Caco-2 (cell line): ENCODE measurements around the gene C2CD3. TPM values are rescaled to one million over a fixed set of nuclear protein-coding genes. Genes with fewer than 3 reads are reported as not detected.

Experiments
- BruUV-seq: library from RNA; stranded (reverse); fragments of 400-500 nt; replicated peaks from 2 replicates; lab custom pipeline; 2021; lab: Mats Ljungman, UMichigan
- CTCF ChIA-PET: fragments of 300-600 bp; sonication (Branson Sonifier 250); formaldehyde crosslinking; loops from one replicate; lab custom pipeline; 2022; ENCODE audit warnings: antibody characterized with exemption; lab: Charles Lee
- POLR2A ChIA-PET: fragments of 300-600 bp; sonication (Branson Sonifier 250); formaldehyde crosslinking; loops from one replicate; lab custom pipeline; 2022; ENCODE audit warnings: antibody characterized with exemption; lab: Charles Lee
- DNase-seq, 2 experiments: peaks; one replicate each; pipeline versions ENCODE4 v3.0.0 to v3.0.0-alpha.2; 2020 to 2022
- H3K27me3 ChIP-seq: replicated peaks from 2 replicates; pipeline ENCODE4 v1.6.0; 2011; ENCODE audit warnings: low read length; ENCODE audit not compliant: control insufficient read depth, insufficient read depth
- H3K36me3 ChIP-seq: 2 replicates; pipeline ENCODE4 v1.5.1; 2011; ENCODE audit warnings: low read length; ENCODE audit not compliant: control insufficient read depth, insufficient read depth
- H3K4me1 ChIP-seq: fragments of 250-450 bp; sonication (Bioruptor Pico); 2 replicates; pipeline ENCODE4 v1.5.1; 2020; ENCODE audit warnings: mild to moderate bottlenecking
- H3K4me3 ChIP-seq: 2 replicates; pipeline ENCODE4 v1.5.1; 2011; ENCODE audit warnings: low read depth, mild to moderate bottlenecking, control low read depth, low read length
- H3K9me3 ChIP-seq: fragments of 250-450 bp; sonication (Bioruptor Pico); 2 replicates; pipeline ENCODE4 v1.5.1; 2020; ENCODE audit warnings: mild to moderate bottlenecking, moderate library complexity
- H3K27ac Mint-ChIP-seq: one replicate; pipeline ENCODE4 v1.8.0; 2022; ENCODE audit warnings: mixed read lengths; ENCODE audit not compliant: unreplicated experiment
- H3K27me3 Mint-ChIP-seq: one replicate; pipeline ENCODE4 v1.8.0; 2022; ENCODE audit warnings: mixed read lengths; ENCODE audit not compliant: insufficient read depth, unreplicated experiment
- H3K36me3 Mint-ChIP-seq: one replicate; pipeline ENCODE4 v1.8.0; 2022; ENCODE audit warnings: mild to moderate bottlenecking, mixed read lengths; ENCODE audit not compliant: insufficient read depth, unreplicated experiment
- H3K4me1 Mint-ChIP-seq: one replicate; pipeline ENCODE4 v1.8.0; 2022; ENCODE audit warnings: low read depth, mixed read lengths; ENCODE audit not compliant: unreplicated experiment
- H3K4me3 Mint-ChIP-seq: one replicate; pipeline ENCODE4 v1.8.0; 2022; ENCODE audit warnings: mild to moderate bottlenecking, moderate library complexity, mixed read lengths; ENCODE audit not compliant: unreplicated experiment
- H3K9me3 Mint-ChIP-seq: one replicate; pipeline ENCODE4 v1.8.0; 2022; ENCODE audit warnings: mixed read lengths; ENCODE audit not compliant: unreplicated experiment
- intact Hi-C: fragments of 100-400 bp; cut with micrococcal nuclease; formaldehyde crosslinking; loops from one replicate; pipeline ENCODE4 v1.10.0; 2022; ENCODE audit not compliant: unreplicated experiment
- total RNA-seq: library from RNA; stranded (reverse); gene quantifications from 2 replicates; pipeline ENCODE4 v1.2.3, GENCODE V29; 2022
- TF ChIP-seq, protein P1 (sequence below), 2 experiments: fragments of 200-600 bp in 1 of 2; IDR thresholded peaks; 1 replicate in 1 of 2; 2 replicates in 1 of 2; pipeline versions ENCODE4 v1.5.1 to v1.8.0; 2011 to 2022; ENCODE audit warnings: antibody characterized with exemption in 1 of 2, control low read depth in 1 of 2, inconsistent platforms in 1 of 2, low read depth in 1 of 2, low read length in 1 of 2, mild to moderate bottlenecking in 1 of 2, moderate library complexity in 1 of 2; ENCODE audit not compliant: insufficient read depth in 1 of 2, severe bottlenecking in 1 of 2, unreplicated experiment in 1 of 2

The C2CD3 gene
- total RNA-seq, 1 experiment from 2014 or later, result 47.5 TPM

DNA sequence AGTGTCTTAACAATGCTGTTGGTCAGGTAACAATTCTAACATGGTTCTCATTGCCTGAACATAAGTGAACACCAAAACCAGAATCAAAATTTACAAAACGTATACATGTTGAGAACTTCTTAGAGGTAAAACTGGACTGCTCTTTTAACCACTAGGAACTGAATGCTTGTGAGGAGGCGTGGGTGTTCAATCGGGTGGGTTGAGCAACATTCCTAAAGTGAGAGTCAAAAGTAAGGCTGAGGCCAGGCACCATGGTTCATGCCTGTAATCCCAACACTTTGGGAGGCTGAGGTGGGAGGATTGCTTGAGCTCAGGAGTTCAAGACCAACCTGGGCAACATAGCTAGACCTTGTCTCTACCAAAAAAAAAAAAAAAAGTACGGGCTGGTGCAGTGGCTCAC, 11.8 kb upstream of the C2CD3 start:
- no peak overlapping the region for H3K27ac Mint-ChIP-seq
- peaks cover 29% of the 10 kb centered on the region for H3K4me1 Mint-ChIP-seq
- no peaks in the 10 kb centered on the region for H3K27me3 ChIP-seq
- ChIA-PET POLR2A (interaction anchor here (0.6 kb wide), 1 partner anchor 12 kb away, joined by 3 read pairs; the partner anchor contains the start of genes C2CD3 and PPME1), CTCF (interaction anchor here (1.9 kb wide), 1 partner anchor 12 kb away, joined by 6 read pairs; the partner anchor contains the start of genes C2CD3 and PPME1)
- no peaks in the 10 kb centered on the region for H3K9me3 ChIP-seq
- no peaks in the 10 kb centered on the region for H3K36me3 ChIP-seq
- H3K4me3 Mint-ChIP-seq, result no peak overlapping the region
- H3K9me3 Mint-ChIP-seq, result no peaks in the 10 kb centered on the region
- H3K4me1 ChIP-seq, result peaks cover 17% of the 10 kb centered on the region
- DNase-seq, result no peak
- TF ChIP-seq, protein P1, sequence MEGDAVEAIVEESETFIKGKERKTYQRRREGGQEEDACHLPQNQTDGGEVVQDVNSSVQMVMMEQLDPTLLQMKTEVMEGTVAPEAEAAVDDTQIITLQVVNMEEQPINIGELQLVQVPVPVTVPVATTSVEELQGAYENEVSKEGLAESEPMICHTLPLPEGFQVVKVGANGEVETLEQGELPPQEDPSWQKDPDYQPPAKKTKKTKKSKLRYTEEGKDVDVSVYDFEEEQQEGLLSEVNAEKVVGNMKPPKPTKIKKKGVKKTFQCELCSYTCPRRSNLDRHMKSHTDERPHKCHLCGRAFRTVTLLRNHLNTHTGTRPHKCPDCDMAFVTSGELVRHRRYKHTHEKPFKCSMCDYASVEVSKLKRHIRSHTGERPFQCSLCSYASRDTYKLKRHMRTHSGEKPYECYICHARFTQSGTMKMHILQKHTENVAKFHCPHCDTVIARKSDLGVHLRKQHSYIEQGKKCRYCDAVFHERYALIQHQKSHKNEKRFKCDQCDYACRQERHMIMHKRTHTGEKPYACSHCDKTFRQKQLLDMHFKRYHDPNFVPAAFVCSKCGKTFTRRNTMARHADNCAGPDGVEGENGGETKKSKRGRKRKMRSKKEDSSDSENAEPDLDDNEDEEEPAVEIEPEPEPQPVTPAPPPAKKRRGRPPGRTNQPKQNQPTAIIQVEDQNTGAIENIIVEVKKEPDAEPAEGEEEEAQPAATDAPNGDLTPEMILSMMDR (IDR thresholded peaks at IDR 0.05; ENCODE audit: insufficient read depth in 1 of 2, low read depth in 1 of 2, low read length in 1 of 2, severe bottlenecking in 1 of 2, unreplicated experiment in 1 of 2), result no peak
- peaks cover 23% of the 10 kb centered on the region for H3K36me3 Mint-ChIP-seq
- BruUV-seq, result no TSS peak
- no peaks in the 10 kb centered on the region for H3K27me3 Mint-ChIP-seq
- H3K4me3 ChIP-seq, result no peak overlapping the region
- intact Hi-C loops, result no loop called here

DNA sequence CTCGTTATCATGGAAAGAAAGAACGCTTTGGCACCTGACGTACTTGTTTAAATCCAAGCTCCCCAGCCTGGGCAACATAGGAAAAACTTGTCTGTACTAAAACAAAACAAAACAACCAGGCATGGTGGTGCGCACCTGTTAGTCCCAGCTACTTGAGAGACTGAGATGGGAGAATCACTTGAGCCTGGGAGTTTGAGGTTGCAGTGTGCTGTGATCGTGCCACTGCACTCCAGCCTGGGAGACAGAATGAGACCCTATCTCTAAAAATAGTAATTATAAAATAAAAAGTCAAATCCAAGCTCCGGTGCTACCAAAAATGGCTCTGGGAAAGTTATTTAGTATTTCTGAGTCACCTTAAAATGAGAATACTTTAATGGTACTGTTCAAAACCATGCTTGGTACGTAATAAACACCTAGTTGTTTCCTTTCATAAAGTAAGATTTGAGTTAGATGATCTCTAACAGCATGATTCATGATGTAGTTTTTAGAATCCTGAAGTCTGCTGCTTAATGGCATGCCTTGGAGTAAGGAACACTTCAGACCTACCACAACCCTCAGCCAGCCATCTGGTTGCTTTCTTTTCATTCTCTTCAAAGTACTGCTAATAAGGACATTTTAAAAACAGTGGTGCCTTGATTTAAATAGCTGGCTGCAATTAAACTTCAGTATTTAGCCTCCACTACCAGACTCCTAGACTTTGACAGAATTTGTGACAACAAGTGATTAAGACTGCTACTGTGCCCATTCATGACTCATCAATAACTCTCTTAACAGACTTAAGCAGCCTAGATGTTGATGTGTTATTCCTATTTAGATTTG, 8.6 kb upstream of the C2CD3 start:
- CTCF ChIA-PET, result interaction anchor here (0.6 kb wide), 1 partner anchor 58 kb away, joined by 4 read pairs; no protein-coding TSS in a partner anchor
- peaks cover 28% of the 10 kb centered on the region for H3K4me1 ChIP-seq
- H3K27me3 ChIP-seq, result no peaks in the 10 kb centered on the region
- no peak overlapping the region for H3K27ac Mint-ChIP-seq
- H3K4me1 Mint-ChIP-seq, result peaks cover 18% of the 10 kb centered on the region
- TF ChIP-seq, protein P1 (IDR thresholded peaks at IDR 0.05; ENCODE audit: insufficient read depth in 1 of 2, low read depth in 1 of 2, low read length in 1 of 2, severe bottlenecking in 1 of 2, unreplicated experiment in 1 of 2), result no peak
- no peak overlapping the region for H3K4me3 ChIP-seq
- peaks cover 23% of the 10 kb centered on the region for H3K36me3 Mint-ChIP-seq
- H3K9me3 ChIP-seq, result no peaks in the 10 kb centered on the region
- no peaks in the 10 kb centered on the region for H3K9me3 Mint-ChIP-seq
- H3K27me3 Mint-ChIP-seq, result no peaks in the 10 kb centered on the region
- POLR2A ChIA-PET, result no interaction called here
- BruUV-seq, result no TSS peak
- DNase-seq, result no peak
- H3K36me3 ChIP-seq, result no peaks in the 10 kb centered on the region
- no peak overlapping the region for H3K4me3 Mint-ChIP-seq
- intact Hi-C loops, result no loop called here

DNA sequence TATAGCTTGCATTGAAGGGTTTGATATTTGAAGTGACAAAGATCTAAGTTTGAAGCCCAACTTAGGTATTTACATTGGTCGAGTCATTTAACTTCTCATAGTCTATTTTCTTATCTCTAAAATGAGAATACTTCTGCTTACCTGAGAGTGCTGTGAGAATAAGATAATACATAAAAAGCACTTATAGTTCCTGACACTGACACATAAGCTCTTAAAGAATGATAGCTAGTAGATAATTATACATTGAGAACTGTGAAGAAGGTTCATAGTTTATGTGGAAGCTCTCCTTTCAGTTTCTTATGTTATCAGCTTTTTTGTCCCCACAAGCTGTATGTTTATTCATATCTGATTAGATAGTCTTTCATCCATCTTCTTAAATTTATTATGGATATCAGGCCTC, 5.1 kb upstream of the C2CD3 start:
- Histone ChIP-seq H3K27me3 (no peaks in the 10 kb centered on the region), H3K4me3 (no peak overlapping the region), H3K4me1 (peaks cover 45% of the 10 kb centered on the region), H3K36me3 (no peaks in the 10 kb centered on the region; the same call in 1 of the 2 replicates), H3K9me3 (no peaks in the 10 kb centered on the region)
- no peaks in the 10 kb centered on the region for H3K27me3 Mint-ChIP-seq
- H3K4me1 Mint-ChIP-seq, result peaks cover 22% of the 10 kb centered on the region
- CTCF ChIA-PET, result no interaction called here
- H3K27ac Mint-ChIP-seq, result no peak overlapping the region
- intact Hi-C loops, result no loop called here
- H3K36me3 Mint-ChIP-seq, result peaks cover 21% of the 10 kb centered on the region
- no peaks in the 10 kb centered on the region for H3K9me3 Mint-ChIP-seq
- DNase-seq, result no peak
- POLR2A ChIA-PET, result no interaction called here
- no TSS peak for BruUV-seq
- TF ChIP-seq, protein P1 (IDR thresholded peaks at IDR 0.05; ENCODE audit: insufficient read depth in 1 of 2, low read depth in 1 of 2, low read length in 1 of 2, severe bottlenecking in 1 of 2, unreplicated experiment in 1 of 2), result no peak
- no peak overlapping the region for H3K4me3 Mint-ChIP-seq
